Choroid plexus epithelial cell (primary cell): Measurements from ENCODE around the gene ZNF865.

Source experiments
- DNase-seq: peaks from one replicate; pipeline ENCODE4 v3.0.0-alpha.2; 2010; ENCODE audit warnings: low read depth
- H3K4me3 ChIP-seq: 2 replicates; pipeline ENCODE4 v1.5.1; 2011; ENCODE audit warnings: low read depth, mild to moderate bottlenecking, control low read depth, low read length, moderate library complexity
- TF ChIP-seq, protein P1 (sequence below): conservative IDR thresholded peaks from 2 replicates; pipeline ENCODE4 v1.5.1; 2011; ENCODE audit warnings: low read depth, mild to moderate bottlenecking, control low read depth, inconsistent platforms, low read length, moderate library complexity

Gene ZNF865

DNA sequence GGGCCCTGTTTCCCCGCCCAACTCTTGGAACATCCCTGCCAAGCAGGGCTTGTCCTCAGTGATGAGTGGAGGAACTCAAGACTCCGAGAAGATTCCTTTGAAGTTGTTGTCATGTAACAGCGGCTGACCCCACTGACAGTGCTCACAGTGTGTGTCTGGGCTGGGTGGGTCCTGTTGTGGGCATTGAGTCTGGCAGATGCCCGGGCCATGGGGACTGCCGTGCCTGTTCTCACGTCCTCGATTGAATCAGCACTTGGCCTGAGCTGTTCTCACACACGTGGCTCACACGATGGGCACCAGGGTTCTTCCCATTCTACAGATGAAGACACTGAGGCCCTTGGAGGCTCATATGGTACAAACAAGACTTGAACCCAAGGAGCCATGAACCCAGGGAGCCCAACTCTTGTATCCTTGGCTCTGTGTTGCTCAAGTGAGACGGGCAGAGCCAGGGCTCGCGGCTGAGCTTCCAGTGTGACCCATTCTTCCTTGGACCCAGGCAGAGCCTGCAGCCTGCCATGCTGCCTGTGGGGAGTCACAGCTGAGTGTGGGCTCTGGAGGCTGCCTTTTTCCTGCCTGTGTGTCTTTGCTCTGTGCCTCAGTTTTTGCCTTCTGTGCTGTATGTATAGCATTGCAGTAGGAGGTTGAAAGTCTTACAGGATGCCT, 61.0 kb downstream of the ZNF865 start:
- H3K4me3 ChIP-seq = no peak overlapping the region
- TF ChIP-seq, protein P1, sequence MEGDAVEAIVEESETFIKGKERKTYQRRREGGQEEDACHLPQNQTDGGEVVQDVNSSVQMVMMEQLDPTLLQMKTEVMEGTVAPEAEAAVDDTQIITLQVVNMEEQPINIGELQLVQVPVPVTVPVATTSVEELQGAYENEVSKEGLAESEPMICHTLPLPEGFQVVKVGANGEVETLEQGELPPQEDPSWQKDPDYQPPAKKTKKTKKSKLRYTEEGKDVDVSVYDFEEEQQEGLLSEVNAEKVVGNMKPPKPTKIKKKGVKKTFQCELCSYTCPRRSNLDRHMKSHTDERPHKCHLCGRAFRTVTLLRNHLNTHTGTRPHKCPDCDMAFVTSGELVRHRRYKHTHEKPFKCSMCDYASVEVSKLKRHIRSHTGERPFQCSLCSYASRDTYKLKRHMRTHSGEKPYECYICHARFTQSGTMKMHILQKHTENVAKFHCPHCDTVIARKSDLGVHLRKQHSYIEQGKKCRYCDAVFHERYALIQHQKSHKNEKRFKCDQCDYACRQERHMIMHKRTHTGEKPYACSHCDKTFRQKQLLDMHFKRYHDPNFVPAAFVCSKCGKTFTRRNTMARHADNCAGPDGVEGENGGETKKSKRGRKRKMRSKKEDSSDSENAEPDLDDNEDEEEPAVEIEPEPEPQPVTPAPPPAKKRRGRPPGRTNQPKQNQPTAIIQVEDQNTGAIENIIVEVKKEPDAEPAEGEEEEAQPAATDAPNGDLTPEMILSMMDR = no peak
- no peak for DNase-seq
